COLO668 (cell line): Measurements from ENCODE around the gene LRIT2.
A peak's percentile ranks its signal among the peaks of the same experiment; 100 is the strongest.

ENCODE experiments used
- DNase-seq: peaks from one replicate; lab custom pipeline; 2025; ENCODE audit not compliant: unreplicated experiment; lab: John Stamatoyannopoulos, UW

LRIT2 gene

GRCh38 chr10:84225427-84226173 lies at the start of gene LRIT2:
Gene LRIT2 (minus strand): TSS chr10:84225544. CDS start chr10:84225520, 24 bp downstream.
- DNase-seq = no peak

DNA sequence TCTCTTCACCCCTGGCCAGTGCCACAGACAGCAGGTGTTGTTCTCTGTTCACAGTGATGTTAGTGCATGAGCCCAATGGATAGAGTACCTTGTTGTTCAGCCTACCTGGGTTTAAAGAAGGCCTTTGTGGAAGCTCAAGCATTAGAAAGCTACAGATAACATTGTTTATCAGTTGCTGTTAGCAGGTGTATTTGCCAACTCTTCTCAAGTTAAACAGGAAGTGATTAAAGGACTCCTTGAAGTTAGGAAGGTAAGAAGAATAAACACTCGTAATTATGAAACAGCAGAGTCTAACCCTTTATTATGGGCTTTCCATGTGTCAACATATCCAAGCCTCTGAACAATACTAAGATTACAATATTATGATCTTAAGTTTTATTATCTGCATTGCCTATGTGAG lies 45.4 kb upstream of the LRIT2 start:
- peak; percentile 38 for DNase-seq

DNA sequence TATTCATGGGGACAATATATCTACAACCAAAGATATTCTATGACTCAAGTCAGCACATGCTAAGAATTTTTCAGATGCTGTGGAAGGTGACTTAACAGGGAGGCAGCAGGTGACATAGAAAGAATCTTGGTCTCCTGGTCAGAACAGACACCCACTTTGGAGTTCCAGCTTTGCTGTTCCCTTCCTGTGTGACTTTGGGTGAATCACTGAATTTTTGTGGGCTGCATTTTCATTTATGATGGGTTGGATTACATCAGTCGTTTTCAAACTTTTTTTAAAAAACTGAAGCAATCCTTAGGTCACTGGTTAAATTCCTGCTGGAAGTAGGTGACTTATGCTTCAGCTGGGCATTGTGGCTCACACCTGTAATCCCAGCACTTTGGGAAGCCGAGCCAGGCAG lies 44.4 kb upstream of the LRIT2 start:
- DNase-seq = no peak

- DNase-seq = no peak
These were observed 43.8 kb upstream of the LRIT2 start for GRCh38 chr10:84269162-84269561.

DNA sequence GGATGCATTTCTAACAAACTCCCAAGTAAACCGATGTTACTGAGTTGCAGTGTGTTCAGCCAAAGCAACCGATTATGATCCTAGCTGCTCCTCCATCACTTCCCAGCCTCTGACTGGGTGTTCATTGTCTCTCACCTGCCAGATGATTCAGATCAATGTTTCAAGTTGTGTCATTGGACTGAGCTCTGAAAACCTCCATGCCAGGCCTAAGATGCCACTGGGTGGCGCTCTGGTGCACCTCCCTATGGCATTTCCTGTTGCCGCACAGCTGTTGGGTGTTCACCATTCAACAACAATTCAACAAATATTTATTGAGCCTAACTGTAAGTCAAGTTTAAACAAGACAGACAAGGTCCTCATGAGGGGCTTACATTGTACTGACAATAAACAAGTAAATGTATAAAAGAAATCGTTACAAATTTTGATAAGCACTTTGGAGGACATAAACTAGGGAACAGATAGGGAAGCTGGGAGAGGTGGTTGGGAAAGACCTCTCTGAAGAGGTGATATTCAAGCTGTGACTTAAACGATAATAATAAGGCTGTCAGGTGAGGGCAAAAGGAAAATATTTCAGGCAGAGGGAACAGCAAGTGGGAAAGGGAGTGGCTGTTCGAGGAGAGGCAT lies 42.3 kb upstream of the LRIT2 start:
- peak; percentile 68 for DNase-seq

DNA sequence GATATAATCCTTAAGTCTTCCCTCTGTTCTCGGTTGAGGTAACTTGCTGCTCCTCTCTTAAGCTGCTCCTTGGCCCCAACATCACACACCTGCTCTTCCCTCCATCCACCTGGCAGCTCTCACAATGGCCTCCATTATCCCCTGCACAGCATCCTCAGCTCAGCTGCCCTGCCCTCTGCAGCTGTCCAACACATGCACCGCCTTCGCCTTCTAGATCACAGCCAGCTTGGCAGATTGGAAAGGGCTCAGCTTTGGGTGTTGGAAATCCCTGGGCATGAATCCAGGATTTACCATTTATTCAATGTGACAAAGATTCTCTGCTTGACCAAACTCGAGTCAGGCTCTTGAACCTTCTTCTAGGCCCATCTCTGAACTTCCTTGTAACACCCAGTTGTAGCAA lies 40.1 kb upstream of the LRIT2 start:
- peak; percentile 45 for DNase-seq

DNA sequence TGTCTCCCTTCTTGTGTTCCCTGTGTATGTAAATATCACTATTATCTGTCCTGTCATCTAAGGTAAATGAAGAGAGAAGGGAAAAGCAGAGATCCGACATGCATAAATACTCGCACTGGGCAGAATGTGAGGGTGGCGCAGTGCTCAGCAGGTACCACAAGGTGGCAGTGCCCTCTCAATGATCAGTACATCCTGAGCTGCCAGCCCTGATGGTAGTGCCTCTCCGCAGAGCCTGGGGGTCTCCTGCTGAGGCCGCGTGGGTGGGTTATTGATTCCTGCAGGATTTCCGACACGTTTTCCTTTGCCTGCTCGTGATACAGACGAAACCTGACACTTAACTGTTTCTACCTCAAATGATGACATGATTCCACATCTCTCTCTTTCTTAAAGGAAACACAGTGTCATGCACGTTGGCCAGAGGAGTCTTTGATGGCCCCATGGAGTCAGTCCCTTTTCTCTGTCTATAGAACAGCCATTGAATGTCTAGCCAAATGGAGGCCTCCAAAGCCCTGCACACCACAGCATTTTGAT lies 39.3 kb upstream of the LRIT2 start:
- peak; percentile 56 for DNase-seq

DNA sequence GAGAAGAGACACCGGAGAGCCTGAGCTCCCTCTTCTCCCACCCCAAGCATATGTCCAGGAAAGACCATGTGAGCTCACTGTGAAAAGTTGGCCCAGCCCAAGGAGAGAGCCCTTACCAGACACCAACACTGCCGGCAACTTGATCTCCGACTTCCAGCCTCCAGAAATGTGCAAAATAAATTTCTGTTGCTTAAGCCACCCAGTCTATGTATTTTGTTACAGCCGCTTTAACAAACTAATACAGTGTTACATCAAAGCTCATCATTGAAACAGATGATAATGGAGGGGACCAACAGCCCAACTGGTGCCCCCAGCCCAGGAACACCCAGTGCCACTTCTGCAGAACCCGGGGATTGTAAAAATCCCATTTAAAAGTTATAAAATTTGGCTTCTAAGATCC lies 38.4 kb upstream of the LRIT2 start:
- no peak for DNase-seq

DNA sequence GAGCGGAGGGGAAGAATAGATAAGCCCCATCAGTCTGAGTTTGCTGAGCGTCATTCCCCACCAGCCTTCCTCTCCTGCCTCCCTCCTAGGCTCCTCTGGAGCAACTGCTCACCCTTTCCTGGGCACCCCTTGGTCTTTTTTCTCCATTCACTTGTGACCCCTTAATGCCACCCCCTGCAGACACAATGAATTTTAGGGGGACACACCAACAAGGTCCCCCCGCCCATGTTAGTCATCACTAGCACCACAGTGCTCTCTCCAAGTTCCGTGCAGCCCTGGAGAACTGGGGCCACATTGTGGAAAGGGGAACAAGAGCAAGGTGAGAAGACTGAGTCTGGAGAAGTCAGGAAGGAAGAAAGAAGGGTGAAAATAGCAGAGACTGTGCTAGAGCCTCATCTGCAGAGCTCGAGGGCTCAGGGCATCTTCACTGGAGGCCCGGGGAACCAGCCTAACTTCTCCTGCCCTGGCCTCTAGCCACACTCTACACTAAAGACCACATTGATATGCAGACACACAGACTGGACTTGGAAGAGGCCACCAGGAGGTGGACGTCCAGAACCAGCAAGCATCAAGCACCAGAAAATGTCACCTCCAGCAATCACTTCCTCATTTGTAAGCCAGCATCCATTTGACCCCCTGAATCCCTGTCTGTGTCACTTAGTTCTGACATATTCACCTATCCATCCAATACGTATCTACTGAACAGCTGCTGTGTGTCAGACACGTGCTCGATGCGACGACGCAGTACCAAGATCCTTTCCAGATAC lies 37.0 kb upstream of the LRIT2 start:
- DNase-seq = no peak

- no peak for DNase-seq
These were observed 36.0 kb upstream of the LRIT2 start for GRCh38 chr10:84261236-84261915.

GRCh38 chr10:84258034-84258695 lies 32.8 kb upstream of the LRIT2 start:
- no peak for DNase-seq

- DNase-seq = no peak
These were observed 32.1 kb upstream of the LRIT2 start for GRCh38 chr10:84257343-84258020.

- DNase-seq = peak; percentile 23
These were observed 31.4 kb upstream of the LRIT2 start for GRCh38 chr10:84256510-84257342.

DNA sequence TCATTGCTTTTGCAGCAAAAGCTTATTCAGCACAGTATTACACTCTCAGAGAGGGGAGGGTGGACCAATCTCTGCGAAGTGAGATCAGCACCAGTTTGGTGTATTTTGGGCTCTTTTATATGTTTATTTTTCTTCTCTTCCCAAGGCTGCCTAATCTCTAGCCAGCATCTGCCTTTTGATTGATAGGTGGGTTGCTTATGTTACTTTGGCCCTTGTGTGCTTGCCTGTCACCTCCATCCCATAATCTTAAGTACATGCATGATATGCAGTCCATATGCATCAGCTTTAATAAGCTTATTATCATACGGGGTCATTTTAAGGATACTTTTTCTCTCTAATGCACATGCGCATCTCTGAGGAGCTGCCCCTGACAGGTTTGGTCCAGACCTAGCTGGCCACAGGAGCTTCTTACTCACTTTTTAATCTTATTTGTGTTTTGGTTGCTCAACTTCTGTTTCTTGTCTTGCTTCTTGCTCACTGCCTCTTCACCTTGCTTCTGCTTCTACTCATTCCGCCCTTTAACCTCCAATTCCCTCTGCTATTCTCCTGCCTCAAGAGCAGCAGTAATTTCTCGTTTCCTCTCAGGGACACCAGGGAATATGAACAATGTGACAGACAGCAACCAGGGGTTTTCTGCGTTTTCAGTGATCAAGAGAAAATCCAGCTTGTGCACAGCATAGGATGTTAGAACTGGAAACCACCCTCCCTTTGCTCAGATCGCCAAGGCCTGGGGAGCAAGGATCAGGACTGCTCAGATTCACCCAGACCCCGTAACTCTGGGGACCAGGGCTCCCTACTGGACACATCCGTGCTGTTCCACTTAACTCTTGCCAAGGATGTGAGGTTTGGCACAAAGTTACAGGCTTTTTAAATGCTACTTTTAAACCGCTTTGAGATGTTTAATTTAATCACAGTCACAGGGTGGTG lies 29.5 kb upstream of the LRIT2 start:
- no peak for DNase-seq

GRCh38 chr10:84248794-84249193 lies 23.4 kb upstream of the LRIT2 start:
- no peak for DNase-seq

GRCh38 chr10:84247496-84247895 lies 22.2 kb upstream of the LRIT2 start:
- no peak for DNase-seq

GRCh38 chr10:84244651-84245270 lies 19.4 kb upstream of the LRIT2 start, which contains the start of gene RGR:
Gene RGR (plus strand): TSS chr10:84245053. CDS start chr10:84245091, 38 bp downstream.
- DNase-seq = no peak

GRCh38 chr10:84243759-84244158 lies 18.4 kb upstream of the LRIT2 start:
- DNase-seq = no peak
